H1 (cell line): ENCODE measurements around the gene C21orf58. TPM values are rescaled to one million over a fixed set of nuclear protein-coding genes. Genes with fewer than 3 reads are reported as not detected.

ENCODE experiments used
- CTCF ChIA-PET: fragments of 300-600 bp; sonication (Branson Sonifier 250); formaldehyde crosslinking; loops from one replicate; lab custom pipeline; 2021; ENCODE audit not compliant: partially characterized antibody; lab: Charles Lee
- POLR2A ChIA-PET: fragments of 300-600 bp; sonication (Branson Sonifier 250); formaldehyde crosslinking; loops from one replicate; lab custom pipeline; 2021; ENCODE audit warnings: inconsistent platforms; ENCODE audit not compliant: partially characterized antibody; lab: Charles Lee
- DNase-seq, 2 experiments: peaks; one replicate each; pipeline versions ENCODE4 v3.0.0 to v3.0.0-alpha.2; 2010 to 2022; ENCODE audit warnings: low spot score in 2 of 2, low read depth in 1 of 2, mixed read lengths in 1 of 2
- FAIRE-seq: peaks from 2 replicates; lab custom pipeline; 2011; peaks lifted over from hg19 to GRCh38; lab: Jason Lieb, UNC
- H2AFZ ChIP-seq: 2 replicates; pipeline ENCODE4 v1.8.1; 2012; ENCODE audit warnings: low read length, inconsistent platforms
- H2AK5ac ChIP-seq: 2 replicates; pipeline ENCODE4 v1.6.1; 2013; ENCODE audit warnings: low read depth, low read length
- H2BK120ac ChIP-seq: replicated peaks from 2 replicates; pipeline ENCODE3; 2013; ENCODE audit warnings: low read depth, low read length, inconsistent platforms
- H2BK12ac ChIP-seq: 2 replicates; pipeline ENCODE4 v1.6.1; 2013; ENCODE audit warnings: low read depth, low read length
- H2BK15ac ChIP-seq: 2 replicates; pipeline ENCODE4 v1.6.1; 2013; ENCODE audit warnings: low read length
- H2BK20ac ChIP-seq: 2 replicates; pipeline ENCODE4 v1.6.1; 2013; ENCODE audit warnings: low read length
- H2BK5ac ChIP-seq: 2 replicates; pipeline ENCODE4 v1.6.1; 2013; ENCODE audit warnings: low read depth, low read length
- H3K14ac ChIP-seq: 2 replicates; pipeline ENCODE4 v1.6.1; 2013; ENCODE audit warnings: inconsistent platforms; ENCODE audit not compliant: insufficient read length
- H3K18ac ChIP-seq: 2 replicates; pipeline ENCODE4 v1.6.1; 2013; ENCODE audit warnings: low read length; ENCODE audit errors: extremely low read depth
- H3K23ac ChIP-seq: 2 replicates; pipeline ENCODE4 v1.6.1; 2013; ENCODE audit warnings: inconsistent platforms; ENCODE audit not compliant: insufficient read length
- H3K23me2 ChIP-seq: 2 replicates; pipeline ENCODE4 v1.6.1; 2013; ENCODE audit warnings: low read depth, low read length
- H3K27ac ChIP-seq: 2 replicates; pipeline ENCODE4 v1.6.1; 2011; ENCODE audit warnings: low read depth, low read length, inconsistent platforms
- H3K27me3 ChIP-seq, 4 experiments: replicated peaks in 1 of 4; 1 replicate in 1 of 4; 2 replicates in 3 of 4; pipeline versions ENCODE4 v1.6.1 to v1.8.1; 2011 to 2013; ENCODE audit warnings: low read length in 3 of 4, mild to moderate bottlenecking in 3 of 4, inconsistent platforms in 2 of 4, mixed read lengths in 2 of 4, moderate library complexity in 1 of 4; ENCODE audit not compliant: control insufficient read depth in 3 of 4, insufficient read depth in 3 of 4; ENCODE audit errors: extremely low read depth in 1 of 4
- H3K36me3 ChIP-seq, 4 experiments: 2 replicates each; pipeline versions ENCODE4 v1.6.1 to v1.8.1; 2011 to 2013; ENCODE audit warnings: mild to moderate bottlenecking in 4 of 4, low read length in 3 of 4, moderate library complexity in 2 of 4, control low read depth in 1 of 4, inconsistent platforms in 1 of 4; ENCODE audit not compliant: insufficient read depth in 4 of 4, control insufficient read depth in 2 of 4
- H3K4ac ChIP-seq: replicated peaks from 2 replicates; pipeline ENCODE3; 2013; ENCODE audit warnings: low read length, low read depth, mixed read lengths, inconsistent platforms; ENCODE audit not compliant: insufficient read length
- H3K4me1 ChIP-seq, 4 experiments: replicated peaks in 1 of 4; 1 replicate in 1 of 4; 2 replicates in 3 of 4; pipeline versions ENCODE4 v1.6.1 to v1.8.1; 2011 to 2013; ENCODE audit warnings: low read length in 3 of 4, inconsistent platforms in 2 of 4, mixed read lengths in 1 of 4; ENCODE audit not compliant: insufficient read depth in 4 of 4, control insufficient read depth in 3 of 4
- H3K4me2 ChIP-seq, 2 experiments: 2 replicates each; pipeline versions ENCODE4 v1.6.1 to v1.8.1; 2011 to 2013; ENCODE audit warnings: low read depth in 2 of 2, low read length in 2 of 2, control low read depth in 1 of 2, inconsistent platforms in 1 of 2, mild to moderate bottlenecking in 1 of 2; ENCODE audit not compliant: insufficient read depth in 1 of 2
- H3K4me3 ChIP-seq, 4 experiments: fragments of 200-600, 300-600 bp in 1 of 4; sonication (generic), shearing (Covaris generic), sonication (Bioruptor Twin) in 1 of 4; 2 replicates each; pipeline versions ENCODE4 v1.5.1 to v1.8.1; 2011 to 2016; ENCODE audit warnings: low read length in 4 of 4, low read depth in 3 of 4, control low read depth in 2 of 4, inconsistent platforms in 2 of 4, mild to moderate bottlenecking in 2 of 4, mixed read lengths in 1 of 4, moderate library complexity in 1 of 4; ENCODE audit not compliant: insufficient read depth in 2 of 4; ENCODE audit errors: extremely low read depth in 1 of 4
- H3K56ac ChIP-seq: replicated peaks from 2 replicates; pipeline ENCODE3; 2013; ENCODE audit warnings: low read depth, mild to moderate bottlenecking, mixed read lengths, low read length, inconsistent platforms; ENCODE audit not compliant: insufficient read length
- H3K79me1 ChIP-seq: 2 replicates; pipeline ENCODE4 v1.6.1; 2013; ENCODE audit warnings: low read depth, low read length, control low read depth
- H3K79me2 ChIP-seq, 2 experiments: 2 replicates each; pipeline versions ENCODE4 v1.6.1 to v1.8.1; 2012 to 2013; ENCODE audit warnings: low read length in 2 of 2, mild to moderate bottlenecking in 2 of 2, inconsistent platforms in 1 of 2; ENCODE audit not compliant: insufficient read depth in 2 of 2, control insufficient read depth in 1 of 2
- H3K9ac ChIP-seq, 4 experiments: replicated peaks in 1 of 4; 1 replicate in 1 of 4; 2 replicates in 3 of 4; pipeline versions ENCODE4 v1.6.1 to v1.8.1; 2011 to 2013; ENCODE audit warnings: low read depth in 3 of 4, low read length in 3 of 4, control low read depth in 2 of 4, mild to moderate bottlenecking in 2 of 4, moderate library complexity in 2 of 4, inconsistent platforms in 1 of 4; ENCODE audit errors: extremely low read depth in 1 of 4
- H3K9me3 ChIP-seq, 2 experiments: 2 replicates each; pipeline versions ENCODE4 v1.6.1 to v1.8.1; 2012 to 2013; ENCODE audit warnings: mild to moderate bottlenecking in 2 of 2, moderate library complexity in 2 of 2, control low read depth in 1 of 2, inconsistent platforms in 1 of 2, low read depth in 1 of 2, low read length in 1 of 2, mixed read lengths in 1 of 2; ENCODE audit not compliant: insufficient read depth in 2 of 2
- H4K20me1 ChIP-seq, 2 experiments: replicated peaks in 1 of 2; 2 replicates each; pipeline versions ENCODE3 to v1.8.1; 2011 to 2013; ENCODE audit warnings: inconsistent platforms in 2 of 2, low read length in 2 of 2, mild to moderate bottlenecking in 1 of 2; ENCODE audit not compliant: insufficient read depth in 2 of 2, control insufficient read depth in 1 of 2
- H4K5ac ChIP-seq: 2 replicates; pipeline ENCODE4 v1.6.1; 2013; ENCODE audit warnings: low read length, low read depth, mixed read lengths, inconsistent platforms; ENCODE audit not compliant: insufficient read length
- H4K8ac ChIP-seq: 2 replicates; pipeline ENCODE4 v1.8.0; 2013; ENCODE audit warnings: mild to moderate bottlenecking, moderate library complexity, low read length, inconsistent platforms; ENCODE audit not compliant: insufficient read depth; ENCODE audit errors: extremely low read depth
- H4K91ac ChIP-seq: replicated peaks from 2 replicates; pipeline ENCODE3; 2013; ENCODE audit warnings: low read length, mixed read lengths, inconsistent platforms; ENCODE audit not compliant: insufficient read length
- GTF2F1 ChIP-seq: IDR thresholded peaks from 2 replicates; pipeline ENCODE4 v1.6.1; 2012; ENCODE audit warnings: low read depth, low read length, improper control_type of control experiment, borderline replicate concordance
- JUN ChIP-seq: IDR thresholded peaks from 2 replicates; pipeline ENCODE4 v1.6.1; 2011; ENCODE audit warnings: low read depth, mild to moderate bottlenecking, improper control_type of control experiment, low read length
- WGBS, 2 experiments: shearing (Covaris generic) in 1 of 2; methylation state at CpG; one replicate each; pipeline versions ENCODE4 v1.1.6 to v1.1.7; 2013 to 2015; ENCODE audit warnings: low lambda C conversion rate in 2 of 2, mixed read lengths in 2 of 2, inconsistent platforms in 1 of 2, low coverage in 1 of 2, missing lambda C conversion rate in 1 of 2; ENCODE audit not compliant: insufficient replicate concordance in 2 of 2, insufficient coverage in 1 of 2, insufficient read length in 1 of 2; ENCODE audit errors: extremely low coverage in 1 of 2, missing lambda C conversion rate in 1 of 2; 5-methylcytosine and 5-hydroxymethylcytosine counted together
- polyA plus RNA-seq, 7 experiments: library from polyadenylated mRNA; depleted of rRNA in 3 of 7; stranded (reverse) in 5 of 7; unstranded in 2 of 7; fragments of >200 nt in 5 of 7; fragments of 200-250 nt in 2 of 7; gene quantifications; 1 replicate in 5 of 7; 2 replicates in 1 of 7; 4 replicates in 1 of 7; pipeline versions ENCODE4 v1.2.1 to v1.2.3, GENCODE V29; 2011 to 2013; ENCODE audit warnings: missing spikeins in 2 of 7, mixed read lengths in 2 of 7
- total RNA-seq: library from RNA; stranded (reverse); fragmentation: NEBNext Ultra II Directional; extraction: Animal tissue kit (Norgen Biotek cat#: 25700); gene quantifications from 2 replicates; pipeline ENCODE4 v1.2.1, GENCODE V29; 2021

C21orf58 gene
- total and polyA plus RNA-seq, 2 of the 8 experiments (the other 6 are each of a cell fraction or from before 2014, with no cell fraction given) = 13.8 to 26.1 TPM

DNA sequence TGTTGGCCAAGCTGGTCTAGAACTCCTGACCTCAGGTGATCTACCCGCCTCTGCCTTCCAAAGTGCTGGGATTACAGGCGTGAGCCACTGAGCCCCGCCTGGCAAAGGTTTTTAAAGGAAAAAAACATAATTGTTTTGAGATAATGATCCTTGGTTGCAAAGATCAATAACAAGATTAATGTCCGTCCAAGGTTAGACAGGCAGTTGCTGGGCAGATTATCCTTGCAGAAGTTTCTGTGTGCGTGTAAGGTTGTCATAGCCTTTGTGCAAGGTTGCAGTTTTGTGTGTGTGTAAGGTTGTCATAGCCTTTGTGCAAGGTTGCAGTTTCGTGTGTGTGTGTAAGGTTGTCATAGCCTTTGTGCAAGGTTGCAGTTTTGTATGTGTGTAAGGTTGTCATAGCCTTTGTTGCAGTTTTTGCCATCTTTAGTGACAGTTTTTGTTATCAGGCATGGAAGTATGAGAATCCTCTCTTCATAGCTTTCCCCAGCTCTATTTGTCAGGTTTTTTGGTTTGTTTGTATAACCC is 34.0 kb downstream of the C21orf58 start:
- ChIA-PET POLR2A (interaction anchor here (0.7 to 0.8 kb wide), 2 partner anchors 30 to 49 kb away, joined by 3 to 5 read pairs; no protein-coding TSS in a partner anchor), CTCF (no interaction called here)
- Histone ChIP-seq H2AFZ (no peak overlapping the region), H3K9me3 (no peaks in the 10 kb centered on the region), H3K18ac (no peak overlapping the region), H3K4me3 (no peak overlapping the region), H3K27ac (no peak overlapping the region), H3K4me2 (peak overlapping the region in 1 of 2 experiments; percentile 17; a peak in 1 of 4 replicates), H3K79me2 (peaks cover 4 to 13% of the 10 kb centered on the region in 2 experiments; a peak in 3 of 4 replicates), H2BK20ac (no peak overlapping the region), H4K20me1 (peaks cover 0 to 9% of the 10 kb centered on the region in 2 experiments), H2BK12ac (0 out of 2 replicates have a peak overlapping the region, but pooled peaks have one; percentile 2), H4K5ac (no peak overlapping the region), H3K14ac (no peak overlapping the region), H3K23me2 (peaks cover 4% of the 10 kb centered on the region), H4K91ac (no peak overlapping the region), H2BK15ac (no peak overlapping the region), H2BK5ac (no peak overlapping the region), H2AK5ac (no peak overlapping the region), H3K27me3 (no peaks in the 10 kb centered on the region), H3K36me3 (peaks cover 3 to 10% (median 7%) of the 10 kb centered on the region in 4 experiments; a peak in 6 of 8 replicates), H3K4me1 (peaks cover 1 to 4% (median 3%) of the 10 kb centered on the region in 4 experiments; a peak in 5 of 7 replicates), H3K9ac (peak overlapping the region in 1 of 4 experiments; percentile 60; a peak in 2 of 7 replicates), H3K79me1 (peaks cover 5% of the 10 kb centered on the region), H3K4ac (no peak overlapping the region), H3K56ac (no peak overlapping the region), H3K23ac (no peak overlapping the region), H2BK120ac (no peak overlapping the region), H4K8ac (no peak overlapping the region)
- TF ChIP-seq GTF2F1 (no peak), JUN (no peak)
- FAIRE-seq = no peak
- no peak for DNase-seq
- 71% methylated on average over 6 of the region's 6 CpGs; no CpG with 5 or more reads in 1 of the 2 experiments for WGBS, 2 experiments
